Hematopoietic multipotent progenitor cell treated with erythropoietin and hydrocortisone succinate and interleukin-3 and kit ligand, for 17 days (in vitro differentiated cells): ENCODE results near the gene PRICKLE1.

ENCODE experiments used
- DNase-seq: peaks from one replicate; pipeline ENCODE4 v3.0.0-alpha.2; 2015; ENCODE audit warnings: low spot score

Gene PRICKLE1

GRCh38 chr12:42447371-42447786 is 142.2 kb downstream of the PRICKLE1 start:
- DNase-seq, result no peak

GRCh38 chr12:42446761-42447160 is 142.8 kb downstream of the PRICKLE1 start:
- DNase-seq, result no peak

GRCh38 chr12:42445891-42446290 is 143.7 kb downstream of the PRICKLE1 start:
- no peak for DNase-seq

- no peak for DNase-seq
Measured at GRCh38 chr12:42444192-42444943, 145.2 kb downstream of the PRICKLE1 start.

GRCh38 chr12:42442888-42443287 is 146.7 kb downstream of the PRICKLE1 start:
- DNase-seq, result no peak

GRCh38 chr12:42442311-42442759 is 147.2 kb downstream of the PRICKLE1 start:
- DNase-seq, result no peak

GRCh38 chr12:42440608-42441007 is 148.9 kb downstream of the PRICKLE1 start:
- no peak for DNase-seq

GRCh38 chr12:42432517-42433140 is 156.9 kb downstream of the PRICKLE1 start:
- DNase-seq, result no peak

- DNase-seq, result no peak
Measured at GRCh38 chr12:42428850-42429249, 160.7 kb downstream of the PRICKLE1 start.

GRCh38 chr12:42426746-42427145 is 162.8 kb downstream of the PRICKLE1 start:
- no peak for DNase-seq

- no peak for DNase-seq
Measured at GRCh38 chr12:42422785-42423184, 166.8 kb downstream of the PRICKLE1 start.

GRCh38 chr12:42421844-42422779 is 167.4 kb downstream of the PRICKLE1 start:
- DNase-seq, result no peak

GRCh38 chr12:42420395-42420794 is 169.2 kb downstream of the PRICKLE1 start:
- no peak for DNase-seq

- DNase-seq, result no peak
Measured at GRCh38 chr12:42410340-42410739, 179.2 kb downstream of the PRICKLE1 start.

GRCh38 chr12:42409471-42409870 is 180.1 kb downstream of the PRICKLE1 start:
- DNase-seq, result no peak

- DNase-seq, result no peak
Measured at GRCh38 chr12:42407306-42407705, 182.2 kb downstream of the PRICKLE1 start.
